WTC11 (cell line): Measurements from ENCODE around the gene SMIM20. TPM values are rescaled to one million over a fixed set of nuclear protein-coding genes. Genes with fewer than 3 reads are reported as not detected.

ENCODE experiments used
- ATAC-seq: fragments of 200-7000 bp; cut with Tn5 transposase; 2 replicates; pipeline ENCODE4 v1.10.0; 2021; ENCODE audit warnings: mild to moderate bottlenecking, moderate library complexity
- CTCF ChIA-PET: fragments of 300-600 bp; sonication (Branson Sonifier 250); formaldehyde crosslinking; loops from one replicate; lab custom pipeline; 2021; ENCODE audit warnings: antibody characterized with exemption; lab: Charles Lee
- POLR2A ChIA-PET: fragments of 350-600 bp; sonication (Branson Sonifier 250); formaldehyde crosslinking; loops from one replicate; lab custom pipeline; 2021; ENCODE audit warnings: antibody characterized with exemption; lab: Charles Lee
- DNase-seq: peaks from one replicate; pipeline ENCODE4 v3.0.0; 2021; ENCODE audit warnings: low spot score
- H3K27ac Mint-ChIP-seq: 2 replicates; pipeline ENCODE4 v1.8.0; 2021; ENCODE audit warnings: mixed read lengths
- H3K27me3 Mint-ChIP-seq: 2 replicates; pipeline ENCODE4 v1.8.0; 2021; ENCODE audit warnings: low read depth, mild to moderate bottlenecking, moderate library complexity, mixed read lengths
- H3K36me3 Mint-ChIP-seq: 2 replicates; pipeline ENCODE4 v1.8.0; 2021; ENCODE audit warnings: mixed read lengths
- H3K4me1 Mint-ChIP-seq: 2 replicates; pipeline ENCODE4 v1.8.0; 2022; ENCODE audit warnings: mixed read lengths
- H3K4me3 Mint-ChIP-seq: 2 replicates; pipeline ENCODE4 v1.8.0; 2021; ENCODE audit warnings: mild to moderate bottlenecking, moderate library complexity, mixed read lengths
- H3K9me3 Mint-ChIP-seq: 2 replicates; pipeline ENCODE4 v1.8.0; 2021; ENCODE audit warnings: mixed read lengths
- CREM ChIP-seq: sonication (generic); formaldehyde crosslinking; IDR thresholded peaks from 2 replicates; pipeline ENCODE4 v1.8.1; 2022; ENCODE audit warnings: mild to moderate bottlenecking, missing genetic modification reagents, moderate library complexity
- E2F1 ChIP-seq: sonication (generic); formaldehyde crosslinking; IDR thresholded peaks from 2 replicates; pipeline ENCODE4 v1.8.0; 2022; ENCODE audit warnings: mild to moderate bottlenecking, missing genetic modification reagents
- ESRRA ChIP-seq: sonication (generic); formaldehyde crosslinking; IDR thresholded peaks from 2 replicates; pipeline ENCODE4 v1.8.1; 2022; ENCODE audit warnings: mild to moderate bottlenecking, missing genetic modification reagents, borderline replicate concordance
- IRF1 ChIP-seq: sonication (generic); formaldehyde crosslinking; IDR thresholded peaks from 2 replicates; pipeline ENCODE4 v1.8.0; 2023; ENCODE audit warnings: missing genetic modification reagents
- MAX ChIP-seq: sonication (generic); formaldehyde crosslinking; IDR thresholded peaks from 2 replicates; pipeline ENCODE4 v1.8.0; 2022; ENCODE audit warnings: mild to moderate bottlenecking, missing genetic modification reagents
- MLX ChIP-seq: sonication (generic); formaldehyde crosslinking; IDR thresholded peaks from 2 replicates; pipeline ENCODE4 v1.8.1; 2023; ENCODE audit warnings: mild to moderate bottlenecking, missing genetic modification reagents, moderate library complexity
- MXD4 ChIP-seq: fragments of 250-450 bp; sonication (Bioruptor Pico); IDR thresholded peaks from 2 replicates; pipeline ENCODE4 v1.8.0; 2021; ENCODE audit warnings: mild to moderate bottlenecking, moderate library complexity, borderline replicate concordance
- NR1H2 ChIP-seq: sonication (generic); formaldehyde crosslinking; IDR thresholded peaks from 2 replicates; pipeline ENCODE4 v1.9.0; 2021; ENCODE audit warnings: mild to moderate bottlenecking, moderate library complexity, missing genetic modification reagents
- SMAD3 ChIP-seq: sonication (generic); formaldehyde crosslinking; IDR thresholded peaks from 2 replicates; pipeline ENCODE4 v1.8.0; 2022; ENCODE audit warnings: missing genetic modification reagents, mild to moderate bottlenecking, borderline replicate concordance
- SMAD4 ChIP-seq: sonication (generic); formaldehyde crosslinking; IDR thresholded peaks from 2 replicates; pipeline ENCODE4 v1.8.0; 2022; ENCODE audit warnings: mild to moderate bottlenecking, missing genetic modification reagents
- TP53 ChIP-seq: sonication (generic); formaldehyde crosslinking; IDR thresholded peaks from 2 replicates; pipeline ENCODE4 v1.8.1; 2023; ENCODE audit warnings: mild to moderate bottlenecking, missing genetic modification reagents
- ZBTB21 ChIP-seq: sonication (generic); formaldehyde crosslinking; IDR thresholded peaks from 2 replicates; pipeline ENCODE4 v1.8.1; 2023; ENCODE audit warnings: mild to moderate bottlenecking, missing genetic modification reagents, borderline replicate concordance
- ZBTB43 ChIP-seq: sonication (generic); formaldehyde crosslinking; IDR thresholded peaks from 2 replicates; pipeline ENCODE4 v1.8.1; 2023; ENCODE audit warnings: mild to moderate bottlenecking, missing genetic modification reagents
- ZNF138 ChIP-seq: sonication (generic); formaldehyde crosslinking; conservative IDR thresholded peaks from 2 replicates; pipeline ENCODE4 v1.8.1; 2022; ENCODE audit warnings: mild to moderate bottlenecking, moderate library complexity, missing genetic modification reagents
- ZNF232 ChIP-seq: sonication (generic); formaldehyde crosslinking; IDR thresholded peaks from 2 replicates; pipeline ENCODE4 v1.8.0; 2022; ENCODE audit warnings: mild to moderate bottlenecking, missing genetic modification reagents
- ZNF416 ChIP-seq: fragments of 250-450 bp; sonication (Bioruptor Pico); IDR thresholded peaks from 2 replicates; pipeline ENCODE4 v1.9.0; 2021; ENCODE audit warnings: mild to moderate bottlenecking, inconsistent platforms
- ZNF425 ChIP-seq: fragments of 250-450 bp; sonication (Bioruptor Pico); conservative IDR thresholded peaks from 2 replicates; pipeline ENCODE4 v1.9.0; 2021; ENCODE audit warnings: mild to moderate bottlenecking
- ZNF532 ChIP-seq: fragments of 250-450 bp; sonication (Bioruptor Pico); IDR thresholded peaks from 2 replicates; pipeline ENCODE4 v1.9.0; 2021; ENCODE audit warnings: mild to moderate bottlenecking, borderline replicate concordance
- total RNA-seq: library from RNA; stranded (reverse); gene quantifications from 3 replicates; pipeline ENCODE4 v1.2.3, GENCODE V29; 2021

Gene SMIM20
- total RNA-seq, 1 experiment from 2014 or later, result 39.4 TPM

- no peak overlapping the region for H3K27ac Mint-ChIP-seq
- ATAC-seq (no peak), DNase-seq (no peak)
- H3K27me3 Mint-ChIP-seq, result no peaks in the 10 kb centered on the region; the same call in 1 of the 2 replicates
- no peaks in the 10 kb centered on the region for H3K36me3 Mint-ChIP-seq
- CTCF ChIA-PET, result interaction anchor here (1.0 kb wide), 1 partner anchor 40 kb away, joined by 4 read pairs; no protein-coding TSS in a partner anchor
- POLR2A ChIA-PET, result no interaction called here
- peaks cover 18% of the 10 kb centered on the region for H3K9me3 Mint-ChIP-seq
- TF ChIP-seq MXD4 (CRISPR knock-in tag) (no peak), E2F1 (CRISPR knock-in tag) (no peak), ZNF416 (CRISPR knock-in tag) (no peak), IRF1 (CRISPR knock-in tag) (no peak), ZNF425 (CRISPR knock-in tag) (no peak)
- H3K4me3 Mint-ChIP-seq, result no peak overlapping the region
- no peaks in the 10 kb centered on the region for H3K4me1 Mint-ChIP-seq
Measured at GRCh38 chr4:25938366-25938765, 24.3 kb downstream of the SMIM20 start.

GRCh38 chr4:25938787-25939186, 24.8 kb downstream of the SMIM20 start:
- no peak overlapping the region for H3K4me3 Mint-ChIP-seq
- DNase-seq (no peak), ATAC-seq (no peak)
- ChIA-PET POLR2A (no interaction called here), CTCF (interaction anchor here (1.0 to 1.5 kb wide), 3 partner anchors 17 to 55 kb away, joined by 4 read pairs; no protein-coding TSS in a partner anchor)
- no peaks in the 10 kb centered on the region for H3K36me3 Mint-ChIP-seq
- no peaks in the 10 kb centered on the region; the same call in 1 of the 2 replicates for H3K27me3 Mint-ChIP-seq
- peaks cover 18% of the 10 kb centered on the region for H3K9me3 Mint-ChIP-seq
- TF ChIP-seq ZNF232 (CRISPR knock-in tag) (no peak), SMAD3 (no peak), CREM (CRISPR knock-in tag) (no peak), MLX (CRISPR knock-in tag) (no peak), ZNF138 (CRISPR knock-in tag) (no peak), TP53 (CRISPR knock-in tag) (no peak), MAX (no peak), ZNF532 (CRISPR knock-in tag) (no peak), ZNF425 (CRISPR knock-in tag) (no peak), ESRRA (no peak), NR1H2 (CRISPR knock-in tag) (no peak), ZBTB43 (CRISPR knock-in tag) (no peak), SMAD4 (CRISPR knock-in tag) (no peak), ZBTB21 (CRISPR knock-in tag) (no peak)
- H3K4me1 Mint-ChIP-seq, result no peaks in the 10 kb centered on the region
- H3K27ac Mint-ChIP-seq, result no peak overlapping the region
